Activated CD8-positive, alpha-beta T cell treated with anti-CD3 and anti-CD28 coated beads, Interleukin-2, amount 10 ng/mL, durations not matched to agents 7 days and 5 days (primary cell): ENCODE results near the gene DPRX. TPM values are rescaled to one million over a fixed set of nuclear protein-coding genes. Genes with fewer than 3 reads are reported as not detected.

Experiments used
- ATAC-seq: fragments of 150-1000 bp; cut with Tn5 transposase; one replicate; pipeline ENCODE4 v1.10.0; 2021; ENCODE audit warnings: moderate library complexity
- CTCF ChIA-PET: fragments of 350-600 bp; sonication (Branson Sonifier 250); formaldehyde crosslinking; loops from one replicate; lab custom pipeline; 2021; ENCODE audit warnings: antibody characterized with exemption; lab: Charles Lee
- POLR2A ChIA-PET: fragments of 350-600 bp; sonication (Branson Sonifier 250); formaldehyde crosslinking; loops from one replicate; lab custom pipeline; 2021; ENCODE audit warnings: antibody characterized with exemption; lab: Charles Lee
- DNase-seq: peaks from one replicate; pipeline ENCODE4 v3.0.0-alpha.2; 2020
- H3K27ac Mint-ChIP-seq: one replicate; pipeline ENCODE4 v1.8.0; 2021; ENCODE audit warnings: mild to moderate bottlenecking, mixed read lengths
- H3K27me3 Mint-ChIP-seq: one replicate; pipeline ENCODE4 v1.8.0; 2021; ENCODE audit warnings: low read depth, mixed read lengths
- H3K36me3 Mint-ChIP-seq: one replicate; pipeline ENCODE4 v1.8.0; 2021; ENCODE audit warnings: low read depth, mixed read lengths
- H3K4me1 Mint-ChIP-seq: one replicate; pipeline ENCODE4 v1.8.0; 2021; ENCODE audit warnings: low read depth, mixed read lengths
- H3K4me3 Mint-ChIP-seq: one replicate; pipeline ENCODE4 v1.8.0; 2021; ENCODE audit warnings: mild to moderate bottlenecking, mixed read lengths
- H3K9me3 Mint-ChIP-seq: one replicate; pipeline ENCODE4 v1.8.0; 2022; ENCODE audit warnings: mixed read lengths; ENCODE audit not compliant: insufficient read depth
- microRNA-seq: library from miRNA; unstranded; fragments of <30 nt; microRNA quantifications from one replicate; pipeline ENCODE4 v1.2.0, GENCODE V29; 2022
- total RNA-seq, 2 experiments: library from RNA; stranded (reverse); gene quantifications; one replicate each; pipeline ENCODE4 v1.2.3, GENCODE V29; 2021

Gene DPRX
- total RNA-seq, 2 experiments from 2014 or later = not detected

GRCh38 chr19:53670345-53670744, 38.5 kb downstream of the DPRX start:
- Mint-ChIP-seq H3K9me3 (no peaks in the 10 kb centered on the region), H3K36me3 (no peaks in the 10 kb centered on the region), H3K4me3 (no peak overlapping the region), H3K4me1 (no peaks in the 10 kb centered on the region), H3K27me3 (no peaks in the 10 kb centered on the region), H3K27ac (no peak overlapping the region)
- CTCF ChIA-PET = no interaction called here
- DNase-seq (no peak), ATAC-seq (no peak)
- POLR2A ChIA-PET = no interaction called here

GRCh38 chr19:53671663-53672062, 39.9 kb downstream of the DPRX start:
- CTCF ChIA-PET = no interaction called here
- H3K9me3 Mint-ChIP-seq = peaks cover 3% of the 10 kb centered on the region
- no peaks in the 10 kb centered on the region for H3K36me3 Mint-ChIP-seq
- ATAC-seq (no peak), DNase-seq (no peak)
- H3K4me1 Mint-ChIP-seq = no peaks in the 10 kb centered on the region
- POLR2A ChIA-PET = no interaction called here
- H3K27ac Mint-ChIP-seq = no peak overlapping the region
- H3K4me3 Mint-ChIP-seq = no peak overlapping the region
- H3K27me3 Mint-ChIP-seq = no peaks in the 10 kb centered on the region

Small RNA genes within 50 kb of the gene (microRNA-seq; reads per million reads assigned to microRNA genes)
- gene MIR1323 (not detected), gene MIR498 (not detected), gene MIR512-1 (not detected), gene MIR512-2 (not detected), gene MIR515-1 (not detected), gene MIR515-2 (not detected), gene MIR519C (not detected), gene MIR519E (not detected), gene MIR520E (not detected), gene MIR520F (not detected)

Other genes starting within 250 kb of the DPRX start
- 10 to 100 TPM; 11.8 to 12.5 TPM for gene ZNF765, start 236.8 kb upstream of the DPRX start, total RNA-seq
- 10 to 100 TPM; 13.8 to 14.8 TPM for gene ZNF761, start 200.0 kb upstream of the DPRX start, total RNA-seq
- gene ZNF813, start 164.3 kb upstream of the DPRX start, total RNA-seq = 1 to 10 TPM; 5.0 to 6.2 TPM
- 10 to 100 TPM; 17.3 to 20.6 TPM for gene ZNF331, start 93.9 kb upstream of the DPRX start, total RNA-seq
- not detected for gene NLRP12, start 192.3 kb downstream of the DPRX start, total RNA-seq
- gene MYADM, start 235.9 kb downstream of the DPRX start, total RNA-seq = 10 to 100 TPM; 92.9 to 98.1 TPM